Trophoblast cell (in vitro differentiated cells and primary cell): ENCODE data around the gene TLL2.

Source experiments
- DNase-seq, 2 donors: peaks; one replicate each; pipeline ENCODE4 v3.0.0-alpha.2; 2016
- H2AFZ ChIP-seq: 2 replicates; pipeline ENCODE4 v1.6.1; 2013; ENCODE audit warnings: low read length, moderate library complexity, mild to moderate bottlenecking; ENCODE audit not compliant: insufficient read depth, poor library complexity
- H2AK5ac ChIP-seq: 2 replicates; pipeline ENCODE4 v1.6.1; 2013; ENCODE audit warnings: mild to moderate bottlenecking, low read length
- H2BK120ac ChIP-seq: 2 replicates; pipeline ENCODE4 v1.6.1; 2013; ENCODE audit warnings: low read length, mild to moderate bottlenecking, moderate library complexity; ENCODE audit not compliant: insufficient read depth, poor library complexity
- H2BK12ac ChIP-seq: 2 replicates; pipeline ENCODE4 v1.6.1; 2013; ENCODE audit warnings: mild to moderate bottlenecking, low read length, moderate library complexity
- H2BK5ac ChIP-seq: 2 replicates; pipeline ENCODE4 v1.6.1; 2013; ENCODE audit warnings: low read length, low read depth, moderate library complexity, mild to moderate bottlenecking; ENCODE audit not compliant: poor library complexity
- H3K14ac ChIP-seq: 2 replicates; pipeline ENCODE4 v1.6.1; 2013; ENCODE audit warnings: mild to moderate bottlenecking, low read length
- H3K18ac ChIP-seq: 2 replicates; pipeline ENCODE4 v1.6.1; 2013; ENCODE audit warnings: mild to moderate bottlenecking, low read length
- H3K23ac ChIP-seq: 2 replicates; pipeline ENCODE4 v1.6.1; 2013; ENCODE audit warnings: low read length
- H3K27ac ChIP-seq: 2 replicates; pipeline ENCODE4 v1.5.1; 2013; ENCODE audit warnings: low read depth, mild to moderate bottlenecking, inconsistent platforms, low read length, moderate library complexity
- H3K27me3 ChIP-seq: 2 replicates; pipeline ENCODE4 v1.6.1; 2013; ENCODE audit warnings: inconsistent platforms, mild to moderate bottlenecking, low read length, moderate library complexity; ENCODE audit not compliant: insufficient read depth
- H3K36me3 ChIP-seq, 2 experiments: 1 replicate in 1 of 2; 2 replicates in 1 of 2; pipeline ENCODE4 v1.6.1; 2013; ENCODE audit warnings: low read length in 2 of 2, mild to moderate bottlenecking in 2 of 2, moderate library complexity in 1 of 2; ENCODE audit not compliant: insufficient read depth in 2 of 2, control insufficient read depth in 1 of 2
- H3K4ac ChIP-seq: 2 replicates; pipeline ENCODE4 v1.6.1; 2013; ENCODE audit warnings: low read depth, mild to moderate bottlenecking, low read length, moderate library complexity
- H3K4me1 ChIP-seq, 2 experiments: 1 replicate in 1 of 2; 2 replicates in 1 of 2; pipeline ENCODE4 v1.6.1; 2013; ENCODE audit warnings: low read length in 2 of 2, mild to moderate bottlenecking in 2 of 2, moderate library complexity in 1 of 2; ENCODE audit not compliant: insufficient read depth in 2 of 2, control insufficient read depth in 1 of 2
- H3K4me2 ChIP-seq: 2 replicates; pipeline ENCODE4 v1.6.1; 2013; ENCODE audit warnings: inconsistent platforms, mild to moderate bottlenecking, low read length, moderate library complexity
- H3K4me3 ChIP-seq: 2 replicates; pipeline ENCODE4 v1.5.1; 2013; ENCODE audit warnings: mild to moderate bottlenecking, low read depth, low read length, inconsistent platforms
- H3K79me1 ChIP-seq: one replicate; pipeline ENCODE4 v1.6.1; 2013; ENCODE audit warnings: low read length
- H3K79me2 ChIP-seq: 2 replicates; pipeline ENCODE4 v1.6.1; 2013; ENCODE audit warnings: low read length, mild to moderate bottlenecking; ENCODE audit not compliant: control insufficient read depth, insufficient read depth, poor library complexity
- H3K9ac ChIP-seq: 2 replicates; pipeline ENCODE4 v1.6.1; 2013; ENCODE audit warnings: mild to moderate bottlenecking, low read length
- H3K9me3 ChIP-seq: 2 replicates; pipeline ENCODE4 v1.6.1; 2013; ENCODE audit warnings: low read depth, mild to moderate bottlenecking, control low read depth, inconsistent platforms, low read length; ENCODE audit not compliant: insufficient read depth
- H4K12ac ChIP-seq: 2 replicates; pipeline ENCODE4 v1.6.1; 2013; ENCODE audit warnings: low read depth, mild to moderate bottlenecking, low read length, moderate library complexity
- H4K8ac ChIP-seq: 2 replicates; pipeline ENCODE4 v1.6.1; 2013; ENCODE audit warnings: low read depth, mild to moderate bottlenecking, low read length, moderate library complexity
- H4K91ac ChIP-seq: one replicate; pipeline ENCODE4 v1.6.1; 2013; ENCODE audit warnings: low read depth, mild to moderate bottlenecking, low read length, moderate library complexity
- WGBS: extraction: QIAGEN DNeasy Blood & Tissue Kit; methylation state at CpG from one replicate; pipeline ENCODE4 v1.1.7; 2013; ENCODE audit warnings: missing lambda C conversion rate; ENCODE audit not compliant: insufficient read length, insufficient coverage; ENCODE audit errors: extremely low coverage; 5-methylcytosine and 5-hydroxymethylcytosine counted together

TLL2 gene

DNA sequence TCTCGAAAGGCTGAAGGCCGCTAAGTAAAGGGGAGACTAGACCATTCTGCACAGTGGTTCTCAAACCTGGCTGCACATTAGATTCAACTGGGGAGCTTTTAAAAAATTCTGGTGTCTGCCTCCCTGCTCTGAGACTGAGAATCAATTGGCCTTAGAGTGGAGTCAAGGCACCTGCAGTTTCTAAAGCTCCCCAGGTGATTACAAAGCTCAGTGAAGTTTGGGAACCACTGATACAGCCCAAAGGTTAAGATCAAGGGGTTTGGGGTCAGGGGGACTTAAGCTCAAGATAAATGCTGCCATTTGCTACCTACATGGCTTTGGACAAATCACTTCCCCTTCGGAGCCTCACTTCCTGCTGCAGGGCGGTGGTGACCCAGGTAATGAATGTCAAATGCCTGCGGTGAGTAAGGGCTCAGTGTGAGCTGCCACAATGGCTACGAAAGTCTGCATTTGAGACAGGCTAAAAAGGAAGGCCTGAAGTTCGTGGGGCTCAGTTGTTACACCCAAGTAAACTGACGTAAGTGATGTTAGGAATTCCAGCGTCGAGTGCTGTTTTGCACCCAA, 72.3 kb downstream of the TLL2 start:
- no peak overlapping the region for H3K4me2 ChIP-seq
- H3K27me3 ChIP-seq, result no peaks in the 10 kb centered on the region
- no peak overlapping the region for H4K8ac ChIP-seq
- no peak overlapping the region for H4K91ac ChIP-seq
- peak in 1 of 2 donors; percentile 27 for DNase-seq
- no peak overlapping the region for H3K23ac ChIP-seq
- H2AK5ac ChIP-seq, result no peak overlapping the region
- H3K79me2 ChIP-seq, result no peaks in the 10 kb centered on the region
- H3K36me3 ChIP-seq, result no peaks in the 10 kb centered on the region
- peaks cover 9% of the 10 kb centered on the region in 2 experiments for H3K4me1 ChIP-seq
- no peak overlapping the region for H3K14ac ChIP-seq
- H3K18ac ChIP-seq, result no peak overlapping the region
- WGBS, result no CpG with 5 or more reads among the region's 10 CpGs
- no peak overlapping the region for H3K4ac ChIP-seq
- no peak overlapping the region for H2BK12ac ChIP-seq
- no peaks in the 10 kb centered on the region for H3K9me3 ChIP-seq
- no peak overlapping the region for H2BK120ac ChIP-seq
- no peak overlapping the region for H3K27ac ChIP-seq
- H3K79me1 ChIP-seq, result peaks cover 2% of the 10 kb centered on the region
- H4K12ac ChIP-seq, result no peak overlapping the region
- no peak overlapping the region for H2BK5ac ChIP-seq
- H2AFZ ChIP-seq, result peak overlapping the region; percentile 18
- H3K4me3 ChIP-seq, result no peak overlapping the region
- H3K9ac ChIP-seq, result no peak overlapping the region

DNA sequence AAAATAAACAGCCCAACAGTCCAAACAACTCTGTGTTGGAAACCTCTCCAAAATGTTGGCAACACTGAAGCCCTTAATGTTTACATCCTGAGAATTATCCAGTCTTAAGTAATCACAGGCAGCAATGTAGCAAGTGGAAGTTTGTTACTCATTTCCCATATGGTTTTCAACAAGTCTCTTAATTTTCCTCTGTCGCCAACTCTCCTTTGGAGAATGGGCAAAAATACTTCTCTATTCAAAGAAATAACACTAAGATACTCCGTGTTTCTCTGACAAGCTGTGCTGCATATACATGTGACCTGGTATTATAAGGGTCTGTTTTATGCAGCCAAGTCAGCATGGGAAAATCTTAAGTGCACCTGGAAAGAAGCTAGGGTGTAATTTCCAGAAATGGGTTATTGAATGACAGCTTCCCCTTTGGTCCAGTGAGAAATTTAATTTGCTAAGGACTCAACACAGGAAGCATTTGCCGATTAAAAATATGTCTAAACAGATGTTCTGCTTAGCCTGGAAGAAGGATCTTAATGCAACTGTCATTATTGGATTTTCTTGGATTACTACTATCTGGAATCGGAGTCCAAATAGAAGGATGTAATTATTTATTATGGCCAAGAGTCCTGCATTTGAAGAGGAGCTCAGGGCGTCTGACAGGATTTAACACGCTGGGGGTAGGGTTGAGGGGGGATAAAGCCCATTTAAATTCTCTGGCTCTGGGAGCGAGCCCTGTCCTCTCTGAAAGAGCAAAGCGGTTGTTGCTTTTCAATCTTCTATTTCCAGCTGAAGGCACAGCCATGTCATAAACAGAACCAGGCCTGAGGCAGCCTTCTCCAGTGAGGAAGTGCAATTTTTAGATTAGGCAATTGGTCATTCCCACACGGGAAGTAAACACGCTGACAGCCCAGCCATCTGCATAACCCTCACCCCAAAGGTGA, 73.1 kb downstream of the TLL2 start:
- peaks cover 1% of the 10 kb centered on the region for H3K79me1 ChIP-seq
- H3K79me2 ChIP-seq, result no peaks in the 10 kb centered on the region
- no peak overlapping the region for H4K12ac ChIP-seq
- H3K18ac ChIP-seq, result no peak overlapping the region
- peak overlapping the region; percentile 53 for H3K9ac ChIP-seq
- H3K27me3 ChIP-seq, result no peaks in the 10 kb centered on the region
- H3K36me3 ChIP-seq, result no peaks in the 10 kb centered on the region
- no peaks in the 10 kb centered on the region for H3K9me3 ChIP-seq
- no peak for DNase-seq
- H3K4me1 ChIP-seq, result peaks cover 8 to 9% of the 10 kb centered on the region in 2 experiments
- H2BK120ac ChIP-seq, result no peak overlapping the region
- H3K23ac ChIP-seq, result no peak overlapping the region
- H2BK12ac ChIP-seq, result no peak overlapping the region
- H3K14ac ChIP-seq, result no peak overlapping the region
- no peak overlapping the region for H2BK5ac ChIP-seq
- H4K8ac ChIP-seq, result no peak overlapping the region
- no peak overlapping the region for H3K4me3 ChIP-seq
- no peak overlapping the region for H3K27ac ChIP-seq
- no peak overlapping the region for H4K91ac ChIP-seq
- no peak overlapping the region for H2AFZ ChIP-seq
- H2AK5ac ChIP-seq, result no peak overlapping the region
- H3K4me2 ChIP-seq, result no peak overlapping the region
- no CpG with 5 or more reads among the region's 10 CpGs for WGBS
- H3K4ac ChIP-seq, result no peak overlapping the region

DNA sequence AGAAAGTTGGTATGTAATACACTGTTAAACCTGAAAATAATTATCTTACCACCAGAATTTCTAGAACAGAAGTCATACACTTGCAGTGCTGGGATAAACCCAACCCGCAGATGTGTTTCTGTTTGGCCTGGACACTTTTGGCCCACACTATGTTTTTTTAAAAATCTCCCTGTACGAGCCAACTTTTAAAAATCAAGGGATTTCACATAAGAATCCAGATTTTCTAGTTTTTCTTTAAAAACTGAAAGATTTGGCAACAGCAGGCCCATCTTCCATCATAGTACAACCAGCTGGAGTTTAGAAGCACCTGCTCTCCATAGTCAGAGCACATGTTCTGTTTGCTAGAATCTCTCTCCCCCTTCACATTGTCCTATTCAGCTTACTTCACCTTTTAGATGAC, 74.0 kb downstream of the TLL2 start:
- Histone ChIP-seq H3K79me2 (no peaks in the 10 kb centered on the region), H3K14ac (no peak overlapping the region), H3K4me2 (no peak overlapping the region), H3K27me3 (no peaks in the 10 kb centered on the region), H2BK120ac (no peak overlapping the region), H4K12ac (no peak overlapping the region), H3K4me1 (peaks cover 4 to 5% of the 10 kb centered on the region in 2 experiments), H4K91ac (no peak overlapping the region), H4K8ac (no peak overlapping the region), H3K36me3 (no peaks in the 10 kb centered on the region), H2AK5ac (no peak overlapping the region), H2AFZ (no peak overlapping the region), H3K9me3 (no peaks in the 10 kb centered on the region), H3K79me1 (no peaks in the 10 kb centered on the region), H3K23ac (no peak overlapping the region), H2BK5ac (no peak overlapping the region), H3K4ac (no peak overlapping the region), H3K18ac (no peak overlapping the region), H3K4me3 (no peak overlapping the region), H3K27ac (no peak overlapping the region), H3K9ac (no peak overlapping the region), H2BK12ac (no peak overlapping the region)
- DNase-seq, result peak; percentile 45 to 88
- no CpG with 5 or more reads among the region's 2 CpGs for WGBS

DNA sequence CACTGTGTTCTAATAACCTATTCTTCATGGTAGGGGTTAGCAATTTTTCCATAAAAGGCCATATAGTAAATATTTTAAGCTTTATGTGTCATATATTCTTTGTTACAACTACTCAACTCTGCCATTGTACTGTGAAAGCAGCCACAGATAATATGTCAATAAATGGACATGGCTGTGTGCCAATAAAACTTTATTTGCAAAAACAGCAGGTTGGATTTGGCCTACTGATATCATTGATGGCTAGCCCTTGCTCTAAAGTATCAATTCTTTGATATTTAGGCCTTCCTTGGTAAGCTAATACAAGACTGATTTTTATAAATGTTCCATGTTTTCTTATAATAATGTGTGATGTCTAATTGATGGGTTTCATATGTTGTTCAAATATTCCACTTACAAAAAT, 77.7 kb downstream of the TLL2 start:
- Histone ChIP-seq H3K14ac (no peak overlapping the region), H3K4me1 (no peaks in the 10 kb centered on the region), H4K8ac (no peak overlapping the region), H3K36me3 (no peaks in the 10 kb centered on the region), H3K9ac (no peak overlapping the region), H3K4ac (no peak overlapping the region), H3K4me3 (no peak overlapping the region), H2BK12ac (no peak overlapping the region), H3K27me3 (no peaks in the 10 kb centered on the region), H3K27ac (no peak overlapping the region), H4K91ac (no peak overlapping the region), H2AFZ (no peak overlapping the region), H3K23ac (no peak overlapping the region), H3K18ac (no peak overlapping the region), H3K9me3 (no peaks in the 10 kb centered on the region), H3K4me2 (no peak overlapping the region), H2BK120ac (no peak overlapping the region), H3K79me1 (no peaks in the 10 kb centered on the region), H4K12ac (no peak overlapping the region), H2AK5ac (no peak overlapping the region), H2BK5ac (no peak overlapping the region), H3K79me2 (no peaks in the 10 kb centered on the region)
- no peak for DNase-seq
